Measurements from ENCODE around the gene ATAT1. TPM values are rescaled to one million over a fixed set of nuclear protein-coding genes. Genes with fewer than 3 reads are reported as not detected.

Gene ATAT1
- total and polyA plus RNA-seq, 2 of the 13 experiments (the other 11 are each of a cell fraction or from before 2014, with no cell fraction given) = 9.2 to 23.6 TPM

DNA sequence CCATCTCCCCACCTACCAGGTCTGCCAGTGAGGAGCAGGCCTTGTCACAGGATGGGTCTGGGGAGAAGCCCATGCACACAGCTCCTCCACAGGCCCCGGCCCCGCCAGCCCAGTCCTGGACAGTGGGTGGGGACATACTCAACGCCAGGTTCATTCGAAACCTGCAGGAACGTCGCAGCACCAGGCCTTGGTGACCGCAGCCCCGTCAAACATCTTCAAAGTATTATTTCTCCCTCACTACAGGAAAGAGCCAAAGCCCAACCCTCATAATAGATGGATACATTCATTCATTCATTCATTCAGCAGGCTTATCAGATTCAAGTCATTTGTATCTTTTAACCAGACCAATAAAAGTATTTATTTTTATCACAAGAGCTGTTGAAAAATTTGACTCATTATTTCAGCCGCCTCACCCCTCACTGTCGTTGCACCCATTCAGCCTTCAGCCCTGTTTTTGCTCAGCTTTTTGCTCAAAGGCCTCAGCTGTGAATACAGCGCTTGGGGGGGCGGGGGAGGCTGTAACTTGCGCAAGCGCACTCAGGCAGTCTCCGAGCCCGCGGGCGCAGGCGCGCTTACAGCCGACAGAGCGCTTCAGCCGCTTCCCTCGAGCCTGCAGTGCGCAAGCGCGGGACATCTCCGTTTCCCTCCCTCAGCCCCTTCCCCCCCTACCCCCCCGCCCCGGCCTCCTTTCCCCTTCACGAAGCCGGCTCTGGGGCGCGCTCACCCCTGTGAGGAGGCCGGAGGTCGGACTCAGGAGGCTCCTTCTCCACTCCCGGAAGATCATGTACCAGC, 20.0 kb downstream of the ATAT1 start, which contains the start of gene C6orf136 (continued):
- TF ChIP-seq FIP1L1 (IDR thresholded peaks at IDR 0.05; ENCODE audit: borderline replicate concordance, insufficient read depth, low read depth, low read length) = no peak
- no peak for TF ChIP-seq AGO1 (IDR thresholded peaks at IDR 0.05; ENCODE audit: low read depth, low read length, poor library complexity, severe bottlenecking)
- TF ChIP-seq, protein P1, sequence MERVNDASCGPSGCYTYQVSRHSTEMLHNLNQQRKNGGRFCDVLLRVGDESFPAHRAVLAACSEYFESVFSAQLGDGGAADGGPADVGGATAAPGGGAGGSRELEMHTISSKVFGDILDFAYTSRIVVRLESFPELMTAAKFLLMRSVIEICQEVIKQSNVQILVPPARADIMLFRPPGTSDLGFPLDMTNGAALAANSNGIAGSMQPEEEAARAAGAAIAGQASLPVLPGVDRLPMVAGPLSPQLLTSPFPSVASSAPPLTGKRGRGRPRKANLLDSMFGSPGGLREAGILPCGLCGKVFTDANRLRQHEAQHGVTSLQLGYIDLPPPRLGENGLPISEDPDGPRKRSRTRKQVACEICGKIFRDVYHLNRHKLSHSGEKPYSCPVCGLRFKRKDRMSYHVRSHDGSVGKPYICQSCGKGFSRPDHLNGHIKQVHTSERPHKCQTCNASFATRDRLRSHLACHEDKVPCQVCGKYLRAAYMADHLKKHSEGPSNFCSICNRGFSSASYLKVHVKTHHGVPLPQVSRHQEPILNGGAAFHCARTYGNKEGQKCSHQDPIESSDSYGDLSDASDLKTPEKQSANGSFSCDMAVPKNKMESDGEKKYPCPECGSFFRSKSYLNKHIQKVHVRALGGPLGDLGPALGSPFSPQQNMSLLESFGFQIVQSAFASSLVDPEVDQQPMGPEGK (CRISPR knock-in tag; IDR thresholded peaks at IDR 0.05) = peak; percentile 77; the same call in 1 of the 2 replicates
- TF ChIP-seq, protein P2, sequence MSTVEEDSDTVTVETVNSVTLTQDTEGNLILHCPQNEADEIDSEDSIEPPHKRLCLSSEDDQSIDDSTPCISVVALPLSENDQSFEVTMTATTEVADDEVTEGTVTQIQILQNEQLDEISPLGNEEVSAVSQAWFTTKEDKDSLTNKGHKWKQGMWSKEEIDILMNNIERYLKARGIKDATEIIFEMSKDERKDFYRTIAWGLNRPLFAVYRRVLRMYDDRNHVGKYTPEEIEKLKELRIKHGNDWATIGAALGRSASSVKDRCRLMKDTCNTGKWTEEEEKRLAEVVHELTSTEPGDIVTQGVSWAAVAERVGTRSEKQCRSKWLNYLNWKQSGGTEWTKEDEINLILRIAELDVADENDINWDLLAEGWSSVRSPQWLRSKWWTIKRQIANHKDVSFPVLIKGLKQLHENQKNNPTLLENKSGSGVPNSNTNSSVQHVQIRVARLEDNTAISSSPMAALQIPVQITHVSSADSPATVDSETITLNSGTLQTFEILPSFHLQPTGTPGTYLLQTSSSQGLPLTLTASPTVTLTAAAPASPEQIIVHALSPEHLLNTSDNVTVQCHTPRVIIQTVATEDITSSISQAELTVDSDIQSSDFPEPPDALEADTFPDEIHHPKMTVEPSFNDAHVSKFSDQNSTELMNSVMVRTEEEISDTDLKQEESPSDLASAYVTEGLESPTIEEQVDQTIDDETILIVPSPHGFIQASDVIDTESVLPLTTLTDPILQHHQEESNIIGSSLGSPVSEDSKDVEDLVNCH (CRISPR knock-in tag; IDR thresholded peaks at IDR 0.05) = 0 out of 2 replicates have a peak, but pooled peaks have one; percentile 15
- no peak for TF ChIP-seq NCOA1 (CRISPR knock-in tag; IDR thresholded peaks at IDR 0.05)
- TF ChIP-seq MTA3 (CRISPR knock-in tag; IDR thresholded peaks at IDR 0.05) = no peak
- TF ChIP-seq E2F1 (CRISPR knock-in tag; IDR thresholded peaks at IDR 0.05) = no peak
- no peak for TF ChIP-seq ZNF616 (CRISPR knock-in tag; IDR thresholded peaks at IDR 0.05; ENCODE audit: low read depth)
- no peak for TF ChIP-seq FUBP1 (CRISPR knock-in tag; IDR thresholded peaks at IDR 0.05; ENCODE audit: borderline replicate concordance)
- TF ChIP-seq CEBPG (CRISPR knock-in tag; IDR thresholded peaks at IDR 0.05) = peak; percentile 73
- TF ChIP-seq, protein P3, sequence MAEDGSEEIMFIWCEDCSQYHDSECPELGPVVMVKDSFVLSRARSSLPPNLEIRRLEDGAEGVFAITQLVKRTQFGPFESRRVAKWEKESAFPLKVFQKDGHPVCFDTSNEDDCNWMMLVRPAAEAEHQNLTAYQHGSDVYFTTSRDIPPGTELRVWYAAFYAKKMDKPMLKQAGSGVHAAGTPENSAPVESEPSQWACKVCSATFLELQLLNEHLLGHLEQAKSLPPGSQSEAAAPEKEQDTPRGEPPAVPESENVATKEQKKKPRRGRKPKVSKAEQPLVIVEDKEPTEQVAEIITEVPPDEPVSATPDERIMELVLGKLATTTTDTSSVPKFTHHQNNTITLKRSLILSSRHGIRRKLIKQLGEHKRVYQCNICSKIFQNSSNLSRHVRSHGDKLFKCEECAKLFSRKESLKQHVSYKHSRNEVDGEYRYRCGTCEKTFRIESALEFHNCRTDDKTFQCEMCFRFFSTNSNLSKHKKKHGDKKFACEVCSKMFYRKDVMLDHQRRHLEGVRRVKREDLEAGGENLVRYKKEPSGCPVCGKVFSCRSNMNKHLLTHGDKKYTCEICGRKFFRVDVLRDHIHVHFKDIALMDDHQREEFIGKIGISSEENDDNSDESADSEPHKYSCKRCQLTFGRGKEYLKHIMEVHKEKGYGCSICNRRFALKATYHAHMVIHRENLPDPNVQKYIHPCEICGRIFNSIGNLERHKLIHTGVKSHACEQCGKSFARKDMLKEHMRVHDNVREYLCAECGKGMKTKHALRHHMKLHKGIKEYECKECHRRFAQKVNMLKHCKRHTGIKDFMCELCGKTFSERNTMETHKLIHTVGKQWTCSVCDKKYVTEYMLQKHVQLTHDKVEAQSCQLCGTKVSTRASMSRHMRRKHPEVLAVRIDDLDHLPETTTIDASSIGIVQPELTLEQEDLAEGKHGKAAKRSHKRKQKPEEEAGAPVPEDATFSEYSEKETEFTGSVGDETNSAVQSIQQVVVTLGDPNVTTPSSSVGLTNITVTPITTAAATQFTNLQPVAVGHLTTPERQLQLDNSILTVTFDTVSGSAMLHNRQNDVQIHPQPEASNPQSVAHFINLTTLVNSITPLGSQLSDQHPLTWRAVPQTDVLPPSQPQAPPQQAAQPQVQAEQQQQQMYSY (CRISPR knock-in tag; IDR thresholded peaks at IDR 0.05) = no peak
- no peak for TF ChIP-seq MED1 (CRISPR knock-in tag; IDR thresholded peaks at IDR 0.05)
- no peak for TF ChIP-seq CAMTA2 (CRISPR knock-in tag; IDR thresholded peaks at IDR 0.05; ENCODE audit: borderline replicate concordance)
- no peak for TF ChIP-seq NBN (conservative IDR thresholded peaks at IDR 0.05)
- TF ChIP-seq CHD4 (IDR thresholded peaks at IDR 0.05; ENCODE audit: borderline replicate concordance, low read length) = no peak
- TF ChIP-seq, protein P4, sequence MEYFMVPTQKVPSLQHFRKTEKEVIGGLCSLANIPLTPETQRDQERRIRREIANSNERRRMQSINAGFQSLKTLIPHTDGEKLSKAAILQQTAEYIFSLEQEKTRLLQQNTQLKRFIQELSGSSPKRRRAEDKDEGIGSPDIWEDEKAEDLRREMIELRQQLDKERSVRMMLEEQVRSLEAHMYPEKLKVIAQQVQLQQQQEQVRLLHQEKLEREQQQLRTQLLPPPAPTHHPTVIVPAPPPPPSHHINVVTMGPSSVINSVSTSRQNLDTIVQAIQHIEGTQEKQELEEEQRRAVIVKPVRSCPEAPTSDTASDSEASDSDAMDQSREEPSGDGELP (IDR thresholded peaks at IDR 0.05; ENCODE audit: borderline replicate concordance, low read depth) = peak; percentile 92
